Duodenal mucosa (tissue), 2 donors: Measurements from ENCODE around the gene SPTLC1.

Experiments
- H3K27ac ChIP-seq: one replicate; pipeline ENCODE4 v1.7.0; 2013; ENCODE audit warnings: low read depth, low read length
- H3K27me3 ChIP-seq, 2 donors: one replicate each; pipeline ENCODE4 v1.7.0; 2013; ENCODE audit warnings: low read length in 2 of 2, control low read depth in 1 of 2; ENCODE audit not compliant: insufficient read depth in 2 of 2, control insufficient read depth in 1 of 2
- H3K36me3 ChIP-seq, 2 donors: one replicate each; pipeline ENCODE4 v1.7.0; 2013; ENCODE audit warnings: low read length in 2 of 2, control low read depth in 1 of 2; ENCODE audit not compliant: insufficient read depth in 2 of 2, control insufficient read depth in 1 of 2
- H3K4me1 ChIP-seq, 2 donors: one replicate each; pipeline ENCODE4 v1.7.0; 2013; ENCODE audit warnings: low read length in 2 of 2, control low read depth in 1 of 2; ENCODE audit not compliant: insufficient read depth in 2 of 2, control insufficient read depth in 1 of 2
- H3K4me3 ChIP-seq, 2 donors: one replicate each; pipeline ENCODE4 v1.7.0; 2013; ENCODE audit warnings: low read length in 2 of 2, low read depth in 1 of 2
- H3K9ac ChIP-seq, 2 donors: one replicate each; pipeline ENCODE4 v1.7.0; 2013; ENCODE audit warnings: low read length in 2 of 2, low read depth in 1 of 2
- H3K9me3 ChIP-seq, 2 donors: one replicate each; pipeline ENCODE4 v1.7.0; 2013; ENCODE audit warnings: low read length in 2 of 2, control low read depth in 1 of 2; ENCODE audit not compliant: control insufficient read depth in 1 of 2

The SPTLC1 gene

GRCh38 chr9:91991721-91992341 is 123.4 kb downstream of the SPTLC1 start:
- Histone ChIP-seq H3K36me3 (no peaks in the 10 kb centered on the region), H3K9me3 (no peaks in the 10 kb centered on the region), H3K4me3 (no peak overlapping the region), H3K27ac (no peak overlapping the region), H3K27me3 (peaks cover 0 to 3% of the 10 kb centered on the region in 2 donors), H3K4me1 (no peaks in the 10 kb centered on the region), H3K9ac (no peak overlapping the region)

GRCh38 chr9:91986248-91986647 is 129.0 kb downstream of the SPTLC1 start:
- Histone ChIP-seq H3K27ac (no peak overlapping the region), H3K9me3 (no peaks in the 10 kb centered on the region), H3K4me3 (no peak overlapping the region), H3K4me1 (no peaks in the 10 kb centered on the region), H3K27me3 (no peaks in the 10 kb centered on the region), H3K9ac (no peak overlapping the region), H3K36me3 (no peaks in the 10 kb centered on the region)

- Histone ChIP-seq H3K36me3 (no peaks in the 10 kb centered on the region), H3K27me3 (no peaks in the 10 kb centered on the region), H3K9ac (no peak overlapping the region), H3K4me1 (no peaks in the 10 kb centered on the region), H3K9me3 (no peaks in the 10 kb centered on the region), H3K27ac (no peak overlapping the region), H3K4me3 (no peak overlapping the region)
These were observed 129.5 kb downstream of the SPTLC1 start for GRCh38 chr9:91985692-91986091.
